ENCODE measurements around the gene ZFAND2B.

Gene ZFAND2B

GRCh38 chr2:219220652-219221402 is 14.2 kb downstream of the ZFAND2B start:
- no peak for DNase-seq (ENCODE audit: low spot score)

- DNase-seq (ENCODE audit: low spot score) = no peak
Measured at GRCh38 chr2:219221957-219222518, 15.5 kb downstream of the ZFAND2B start.

- no peak for DNase-seq (ENCODE audit: low spot score)
Measured at GRCh38 chr2:219223831-219224610, 17.4 kb downstream of the ZFAND2B start.

GRCh38 chr2:219225350-219225749 is 18.8 kb downstream of the ZFAND2B start:
- no peak for DNase-seq (ENCODE audit: low spot score)

GRCh38 chr2:219228041-219228910 is 21.7 kb downstream of the ZFAND2B start:
- peak; percentile 15 for DNase-seq (ENCODE audit: low spot score)

GRCh38 chr2:219228911-219229304 is 22.3 kb downstream of the ZFAND2B start:
- DNase-seq (ENCODE audit: low spot score) = no peak

GRCh38 chr2:219229305-219230058 is 22.9 kb downstream of the ZFAND2B start, which contains the start of the genes ANKZF1 and ATG9A:
ANKZF1 (plus strand) TSS chr2:219229806; CDS start chr2:219230258, 452 bp downstream.
ATG9A (minus strand) TSS chr2:219229636; CDS start chr2:219228024, 1,612 bp downstream.
- DNase-seq (ENCODE audit: low spot score) = peak; percentile 99

GRCh38 chr2:219230059-219230540 is 23.5 kb downstream of the ZFAND2B start:
- no peak for DNase-seq (ENCODE audit: low spot score)

- no peak for DNase-seq (ENCODE audit: low spot score)
Measured at GRCh38 chr2:219234331-219234730, 27.7 kb downstream of the ZFAND2B start.

- DNase-seq (ENCODE audit: low spot score) = no peak
Measured at GRCh38 chr2:219243291-219243761, 36.7 kb downstream of the ZFAND2B start.

- no peak for DNase-seq (ENCODE audit: low spot score)
Measured at GRCh38 chr2:219244789-219245147, 38.2 kb downstream of the ZFAND2B start.

- peak; percentile 92 for DNase-seq (ENCODE audit: low spot score)
Measured at GRCh38 chr2:219245148-219245898, 38.7 kb downstream of the ZFAND2B start, which contains the start of the genes GLB1L and STK16. GLB1L (minus strand) TSS chr2:219245444; CDS start chr2:219243573, 1,871 bp downstream. STK16 (plus strand) TSS chr2:219245479; CDS start chr2:219246000, 521 bp downstream.

GRCh38 chr2:219245899-219246230 is 39.3 kb downstream of the ZFAND2B start:
- DNase-seq (ENCODE audit: low spot score) = no peak

GRCh38 chr2:219246559-219246958 is 40.0 kb downstream of the ZFAND2B start:
- no peak for DNase-seq (ENCODE audit: low spot score)

GRCh38 chr2:219247678-219248642 is 41.4 kb downstream of the ZFAND2B start:
- DNase-seq (ENCODE audit: low spot score) = no peak

- DNase-seq (ENCODE audit: low spot score) = no peak
Measured at GRCh38 chr2:219248845-219249202, 42.2 kb downstream of the ZFAND2B start.

GRCh38 chr2:219249203-219249980 is 42.8 kb downstream of the ZFAND2B start:
- DNase-seq (ENCODE audit: low spot score) = peak; percentile 26

All from cerebellar cortex (tissue), 1 donor.